OCI-LY1 (cell line): Measurements from ENCODE around the gene CANT1.

ENCODE experiments used
- EZH2 ChIP-seq: fragments of 200-600 bp; sonication (generic), shearing (Covaris generic); IDR thresholded peaks from 2 replicates; pipeline ENCODE4 v1.8.0; 2017; ENCODE audit warnings: borderline replicate concordance, mixed run types, mild to moderate bottlenecking, antibody characterized with exemption, low read length, moderate library complexity, mixed read lengths
- TF ChIP-seq, protein P1 (sequence below): fragments of 200-600 bp; sonication (generic), shearing (Covaris generic); IDR thresholded peaks from 2 replicates; pipeline ENCODE4 v1.5.1; 2017; ENCODE audit warnings: mild to moderate bottlenecking, antibody characterized with exemption, low read length, moderate library complexity, mixed read lengths

DNA sequence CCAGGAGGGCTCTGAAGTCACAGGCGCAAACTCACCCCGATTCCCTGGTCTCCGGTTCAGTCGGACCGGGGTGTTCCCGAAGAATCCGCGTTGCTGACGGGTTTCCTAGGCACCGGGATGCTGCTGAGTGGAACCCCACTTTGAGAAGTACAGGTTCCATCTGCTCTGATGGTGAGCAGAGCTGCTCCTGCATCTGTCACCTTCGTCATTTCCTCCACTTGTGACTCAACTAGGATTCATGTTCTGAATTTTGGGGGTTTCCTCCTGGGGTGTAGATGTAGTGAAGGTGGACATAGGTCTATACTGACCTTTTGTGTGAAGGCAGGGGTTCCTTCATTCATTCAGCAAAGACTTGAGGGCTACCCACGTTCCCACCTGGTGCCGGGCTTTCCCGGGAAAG is 54.9 kb downstream of the CANT1 start:
- TF ChIP-seq, protein P1, sequence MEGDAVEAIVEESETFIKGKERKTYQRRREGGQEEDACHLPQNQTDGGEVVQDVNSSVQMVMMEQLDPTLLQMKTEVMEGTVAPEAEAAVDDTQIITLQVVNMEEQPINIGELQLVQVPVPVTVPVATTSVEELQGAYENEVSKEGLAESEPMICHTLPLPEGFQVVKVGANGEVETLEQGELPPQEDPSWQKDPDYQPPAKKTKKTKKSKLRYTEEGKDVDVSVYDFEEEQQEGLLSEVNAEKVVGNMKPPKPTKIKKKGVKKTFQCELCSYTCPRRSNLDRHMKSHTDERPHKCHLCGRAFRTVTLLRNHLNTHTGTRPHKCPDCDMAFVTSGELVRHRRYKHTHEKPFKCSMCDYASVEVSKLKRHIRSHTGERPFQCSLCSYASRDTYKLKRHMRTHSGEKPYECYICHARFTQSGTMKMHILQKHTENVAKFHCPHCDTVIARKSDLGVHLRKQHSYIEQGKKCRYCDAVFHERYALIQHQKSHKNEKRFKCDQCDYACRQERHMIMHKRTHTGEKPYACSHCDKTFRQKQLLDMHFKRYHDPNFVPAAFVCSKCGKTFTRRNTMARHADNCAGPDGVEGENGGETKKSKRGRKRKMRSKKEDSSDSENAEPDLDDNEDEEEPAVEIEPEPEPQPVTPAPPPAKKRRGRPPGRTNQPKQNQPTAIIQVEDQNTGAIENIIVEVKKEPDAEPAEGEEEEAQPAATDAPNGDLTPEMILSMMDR: no peak
- no peak for TF ChIP-seq EZH2
